H9 (cell line): ENCODE measurements around the gene CLIC3. TPM values are rescaled to one million over a fixed set of nuclear protein-coding genes. Genes with fewer than 3 reads are reported as not detected.

Experiments used
- DNase-seq: peaks from one replicate; pipeline ENCODE4 v3.0.0-alpha.2; 2017
- H2AFZ ChIP-seq: one replicate; pipeline ENCODE4 v1.6.1; 2013; ENCODE audit warnings: mild to moderate bottlenecking, low read length, control low read depth, moderate library complexity
- H2AK5ac ChIP-seq: 2 replicates; pipeline ENCODE4 v1.6.1; 2013; ENCODE audit warnings: low read length, control low read depth, mixed read lengths; ENCODE audit not compliant: insufficient read length
- H2BK120ac ChIP-seq: one replicate; pipeline ENCODE4 v1.6.1; 2013; ENCODE audit warnings: low read depth, mild to moderate bottlenecking, low read length, control low read depth, inconsistent platforms; ENCODE audit not compliant: poor library complexity, severe bottlenecking
- H2BK12ac ChIP-seq: 2 replicates; pipeline ENCODE4 v1.6.1; 2013; ENCODE audit warnings: low read length, control low read depth, mixed read lengths, low read depth; ENCODE audit not compliant: insufficient read length
- H2BK15ac ChIP-seq: 2 replicates; pipeline ENCODE4 v1.6.1; 2013; ENCODE audit warnings: low read depth, low read length, control low read depth
- H2BK20ac ChIP-seq: one replicate; pipeline ENCODE4 v1.6.1; 2013; ENCODE audit warnings: low read depth, mild to moderate bottlenecking, low read length, control low read depth, inconsistent platforms; ENCODE audit not compliant: poor library complexity, severe bottlenecking
- H2BK5ac ChIP-seq: 2 replicates; pipeline ENCODE4 v1.6.1; 2013; ENCODE audit warnings: low read length, control low read depth, mixed read lengths; ENCODE audit not compliant: insufficient read length
- H3K14ac ChIP-seq: 2 replicates; pipeline ENCODE4 v1.6.1; 2013; ENCODE audit warnings: low read length, control low read depth; ENCODE audit not compliant: insufficient read depth
- H3K18ac ChIP-seq: 2 replicates; pipeline ENCODE4 v1.6.1; 2013; ENCODE audit warnings: low read depth, mild to moderate bottlenecking, mixed read lengths, low read length, control low read depth; ENCODE audit not compliant: insufficient read length
- H3K23ac ChIP-seq: 2 replicates; pipeline ENCODE4 v1.6.1; 2013; ENCODE audit warnings: low read length, control low read depth, mixed read lengths, low read depth; ENCODE audit not compliant: insufficient read length
- H3K23me2 ChIP-seq: 2 replicates; pipeline ENCODE4 v1.6.1; 2013; ENCODE audit warnings: low read depth, mild to moderate bottlenecking, mixed read lengths, low read length, control low read depth; ENCODE audit not compliant: insufficient read length, poor library complexity, severe bottlenecking
- H3K27ac ChIP-seq: 2 replicates; pipeline ENCODE4 v1.5.1; 2013; ENCODE audit warnings: low read length, control low read depth, mixed read lengths, low read depth; ENCODE audit not compliant: insufficient read length
- H3K27me3 ChIP-seq: 2 replicates; pipeline ENCODE4 v1.6.1; 2013; ENCODE audit warnings: low read length, control low read depth, inconsistent platforms; ENCODE audit not compliant: insufficient read depth
- H3K4ac ChIP-seq: 2 replicates; pipeline ENCODE4 v1.6.1; 2013; ENCODE audit warnings: low read depth, mild to moderate bottlenecking, control low read depth, inconsistent platforms, low read length, moderate library complexity
- H3K4me1 ChIP-seq: 2 replicates; pipeline ENCODE4 v1.6.1; 2013; ENCODE audit warnings: low read length, control low read depth, inconsistent platforms; ENCODE audit not compliant: insufficient read depth
- H3K4me2 ChIP-seq: 2 replicates; pipeline ENCODE4 v1.6.1; 2013; ENCODE audit warnings: low read length, control low read depth, mixed read lengths; ENCODE audit not compliant: insufficient read length, insufficient read depth
- H3K56ac ChIP-seq: 2 replicates; pipeline ENCODE4 v1.6.1; 2013; ENCODE audit warnings: low read depth, mild to moderate bottlenecking, mixed read lengths, low read length, control low read depth; ENCODE audit not compliant: insufficient read length
- H3K79me1 ChIP-seq: 2 replicates; pipeline ENCODE4 v1.6.1; 2013; ENCODE audit warnings: low read depth, mild to moderate bottlenecking, moderate library complexity, low read length, control low read depth, inconsistent platforms; ENCODE audit not compliant: insufficient read depth, poor library complexity, severe bottlenecking
- H3K79me2 ChIP-seq: 2 replicates; pipeline ENCODE4 v1.6.1; 2013; ENCODE audit warnings: low read length, control low read depth, inconsistent platforms; ENCODE audit not compliant: insufficient read depth
- H3K9ac ChIP-seq: 2 replicates; pipeline ENCODE4 v1.6.1; 2013; ENCODE audit warnings: low read length, control low read depth, mixed read lengths; ENCODE audit not compliant: insufficient read length; ENCODE audit errors: extremely low read depth
- H3K9me3 ChIP-seq: one replicate; pipeline ENCODE4 v1.6.1; 2013; ENCODE audit warnings: low read depth, low read length, inconsistent platforms; ENCODE audit not compliant: control insufficient read depth
- H3T11ph ChIP-seq: one replicate; pipeline ENCODE4 v1.6.1; 2013; ENCODE audit warnings: mild to moderate bottlenecking, low read length, control low read depth, inconsistent platforms
- H4K20me1 ChIP-seq: one replicate; pipeline ENCODE4 v1.6.1; 2013; ENCODE audit not compliant: control insufficient read depth, insufficient read length, insufficient read depth
- H4K5ac ChIP-seq: 2 replicates; pipeline ENCODE4 v1.6.1; 2013; ENCODE audit warnings: low read depth, mild to moderate bottlenecking, mixed read lengths, low read length, control low read depth; ENCODE audit not compliant: insufficient read length
- H4K8ac ChIP-seq: replicated peaks from 2 replicates; pipeline ENCODE4 v1.6.1; 2013; ENCODE audit warnings: low read length, control low read depth, mixed read lengths, low read depth; ENCODE audit not compliant: insufficient read length
- H4K91ac ChIP-seq: 2 replicates; pipeline ENCODE4 v1.6.1; 2013; ENCODE audit warnings: low read depth, mild to moderate bottlenecking, moderate library complexity, mixed read lengths, low read length, control low read depth; ENCODE audit not compliant: insufficient read length
- H3K27ac Mint-ChIP-seq, 3 experiments: 2 replicates in 2 of 3; 3 replicates in 1 of 3; pipeline ENCODE4 v1.8.0; 2020 to 2021; ENCODE audit warnings: mixed read lengths in 3 of 3, mild to moderate bottlenecking in 1 of 3, moderate library complexity in 1 of 3
- H3K27me3 Mint-ChIP-seq: 2 replicates; pipeline ENCODE4 v1.8.0; 2021; ENCODE audit warnings: low read depth, mild to moderate bottlenecking, moderate library complexity, mixed read lengths
- H3K36me3 Mint-ChIP-seq, 3 experiments: 2 replicates in 2 of 3; 3 replicates in 1 of 3; pipeline ENCODE4 v1.8.0; 2020 to 2021; ENCODE audit warnings: low read depth in 3 of 3, mixed read lengths in 3 of 3; ENCODE audit not compliant: insufficient read depth in 1 of 3
- H3K4me1 Mint-ChIP-seq, 2 experiments: 2 replicates each; pipeline ENCODE4 v1.8.0; 2020; ENCODE audit warnings: mixed read lengths in 2 of 2
- H3K4me3 Mint-ChIP-seq, 2 experiments: 2 replicates in 1 of 2; 3 replicates in 1 of 2; pipeline ENCODE4 v1.8.0; 2020 to 2021; ENCODE audit warnings: mild to moderate bottlenecking in 2 of 2, mixed read lengths in 2 of 2, moderate library complexity in 1 of 2
- H3K9me3 Mint-ChIP-seq, 2 experiments: 2 replicates in 1 of 2; 3 replicates in 1 of 2; pipeline ENCODE4 v1.8.0; 2020; ENCODE audit warnings: mild to moderate bottlenecking in 2 of 2, mixed read lengths in 2 of 2, moderate library complexity in 1 of 2
- CTCF ChIP-seq: fragments of 200-600 bp; sonication (generic); conservative IDR thresholded peaks from 3 replicates; pipeline ENCODE4 v1.8.0; 2021; ENCODE audit warnings: antibody characterized with exemption, mild to moderate bottlenecking
- WGBS: extraction: QIAGEN DNeasy Blood & Tissue Kit; methylation state at CpG from one replicate; pipeline ENCODE4 v1.1.7; 2013; ENCODE audit warnings: missing lambda C conversion rate, low lambda C conversion rate, mixed read lengths; ENCODE audit not compliant: insufficient read length; ENCODE audit errors: extremely low coverage; 5-methylcytosine and 5-hydroxymethylcytosine counted together
- total RNA-seq: library from RNA; stranded (reverse); gene quantifications from 2 replicates; pipeline ENCODE4 v1.2.1, GENCODE V29; 2021

Gene CLIC3
- total RNA-seq, 1 experiment from 2014 or later = 0.31 TPM

GRCh38 chr9:136956604-136957003, 39.8 kb downstream of the CLIC3 start:
- WGBS = 100% methylated on average over 2 of the region's 4 CpGs

More at GRCh38 chr9:136956604-136957003, 39.8 kb downstream of the CLIC3 start:
- Histone ChIP-seq H3K4ac (no peak overlapping the region), H4K8ac (no peak overlapping the region), H3K4me2 (no peak overlapping the region), H3K4me1 (no peaks in the 10 kb centered on the region), H3K23me2 (no peaks in the 10 kb centered on the region), H3K14ac (no peak overlapping the region), H3K56ac (no peak overlapping the region), H3K9me3 (no peaks in the 10 kb centered on the region), H2BK12ac (no peak overlapping the region), H4K20me1 (peaks cover 2% of the 10 kb centered on the region), H4K5ac (no peak overlapping the region), H2BK20ac (no peak overlapping the region), H3K18ac (no peak overlapping the region), H2AK5ac (no peak overlapping the region), H2AFZ (no peak overlapping the region), H2BK15ac (no peak overlapping the region), H4K91ac (no peak overlapping the region), H3K79me2 (no peaks in the 10 kb centered on the region), H3K27me3 (no peaks in the 10 kb centered on the region), H3K23ac (no peak overlapping the region), H3K79me1 (no peaks in the 10 kb centered on the region), H2BK120ac (no peak overlapping the region), H2BK5ac (no peak overlapping the region), H3K9ac (no peak overlapping the region), H3K27ac (no peak overlapping the region), H3T11ph (no peak overlapping the region)
- H3K36me3 Mint-ChIP-seq = no peaks in the 10 kb centered on the region; a peak in 1 of 7 replicates
- TF ChIP-seq CTCF = no peak
- H3K4me1 Mint-ChIP-seq = 0 out of 4 replicates have a peak, but pooled peaks cover 0 to 2% of the 10 kb centered on the region in 2 experiments
- H3K27me3 Mint-ChIP-seq = peaks cover 8% of the 10 kb centered on the region
- H3K27ac Mint-ChIP-seq = no peak overlapping the region
- no peak overlapping the region; a peak in 1 of 5 replicates for H3K4me3 Mint-ChIP-seq
- peaks cover 6% of the 10 kb centered on the region in 2 experiments; a peak in 4 of 5 replicates for H3K9me3 Mint-ChIP-seq
- DNase-seq = no peak
